Measurements from ENCODE around the gene FOXL2. TPM values are rescaled to one million over a fixed set of nuclear protein-coding genes. Genes with fewer than 3 reads are reported as not detected.

FOXL2 gene
- polyA plus RNA-seq, 2 of the 4 experiments (the other 2 are of a cell fraction): 1.2 to 3.1 TPM

GRCh38 chr3:138940446-138940845 is 6.5 kb downstream of the FOXL2 start:
- no peak for FAIRE-seq
- H3K4me3 ChIP-seq: no peak overlapping the region

DNA sequence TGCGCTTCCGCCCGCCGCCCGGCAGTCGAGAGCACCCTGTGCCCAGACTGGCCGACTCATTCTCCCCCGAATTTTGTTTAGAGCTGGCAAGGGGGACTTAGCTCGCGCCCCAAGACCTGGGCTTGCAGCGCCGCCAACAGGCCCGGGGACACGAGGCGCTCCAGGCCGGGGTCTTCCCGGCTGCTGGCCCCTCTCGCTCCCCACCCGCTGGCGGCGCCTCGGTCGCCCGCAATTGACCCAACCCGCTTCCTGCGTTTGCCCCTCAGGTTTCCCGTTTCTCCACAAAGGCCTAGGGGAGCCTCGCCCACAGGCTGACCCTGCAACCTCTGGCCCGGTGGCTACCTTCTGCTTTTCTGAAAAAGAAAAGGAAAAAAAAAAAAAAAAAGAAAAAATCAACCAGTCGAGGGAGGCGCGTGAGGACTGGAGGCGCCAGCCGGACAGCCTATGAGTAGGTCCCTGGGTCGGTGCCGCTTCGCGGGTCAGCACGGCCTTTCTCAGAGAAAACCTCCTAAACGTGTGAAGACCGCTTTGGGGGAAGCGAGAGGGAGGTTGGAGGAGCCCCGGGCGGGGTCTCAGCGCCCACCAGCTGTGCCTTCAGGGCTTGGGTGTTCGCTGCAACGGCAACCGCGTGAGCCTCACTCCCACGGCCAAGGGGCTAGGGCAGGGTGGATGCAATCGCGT is 7.2 kb downstream of the FOXL2 start:
- 91% methylated on average over 52 of the region's 52 CpGs for WGBS (ENCODE audit: missing lambda C conversion rate)
- ChIA-PET POLR2A (no interaction called here), CTCF (interaction anchor here (0.6 to 2.2 kb wide), 4 partner anchors 10 to 409 kb away, joined by 6 to 14 read pairs (median 10); no protein-coding TSS in a partner anchor)
- H3K4me2 ChIP-seq: no peak overlapping the region
- H3K9me3 ChIP-seq: no peaks in the 10 kb centered on the region
- TF ChIP-seq HOXB5 (CRISPR knock-in tag; IDR thresholded peaks at IDR 0.05): no peak
- TF ChIP-seq, protein P1, sequence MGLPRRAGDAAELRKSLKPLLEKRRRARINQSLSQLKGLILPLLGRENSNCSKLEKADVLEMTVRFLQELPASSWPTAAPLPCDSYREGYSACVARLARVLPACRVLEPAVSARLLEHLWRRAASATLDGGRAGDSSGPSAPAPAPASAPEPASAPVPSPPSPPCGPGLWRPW (IDR thresholded peaks at IDR 0.05): no peak
- TF ChIP-seq JUN (IDR thresholded peaks at IDR 0.05): no peak
- TF ChIP-seq FOSL2 (IDR thresholded peaks at IDR 0.05): no peak
- TF ChIP-seq FOSL2 (CRISPR knock-in tag; IDR thresholded peaks at IDR 0.05): no peak
- no peak for TF ChIP-seq SREBF2 (IDR thresholded peaks at IDR 0.05)
- TF ChIP-seq KDM5A (IDR thresholded peaks at IDR 0.05): no peak
- TF ChIP-seq, protein P2, sequence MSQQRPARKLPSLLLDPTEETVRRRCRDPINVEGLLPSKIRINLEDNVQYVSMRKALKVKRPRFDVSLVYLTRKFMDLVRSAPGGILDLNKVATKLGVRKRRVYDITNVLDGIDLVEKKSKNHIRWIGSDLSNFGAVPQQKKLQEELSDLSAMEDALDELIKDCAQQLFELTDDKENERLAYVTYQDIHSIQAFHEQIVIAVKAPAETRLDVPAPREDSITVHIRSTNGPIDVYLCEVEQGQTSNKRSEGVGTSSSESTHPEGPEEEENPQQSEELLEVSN (IDR thresholded peaks at IDR 0.05; ENCODE audit: borderline replicate concordance, low read depth): no peak
- TF ChIP-seq KDM1A (IDR thresholded peaks at IDR 0.05; ENCODE audit: low read depth): no peak
- TF ChIP-seq HOXB13 (CRISPR knock-in tag; IDR thresholded peaks at IDR 0.05; ENCODE audit: low read depth): no peak
- TF ChIP-seq RFX5 (IDR thresholded peaks at IDR 0.05): no peak
- ATAC-seq: no peak
- H3K27ac ChIP-seq: no peak overlapping the region
- no peaks in the 10 kb centered on the region; the same call in 2 of the 3 replicates for H3K4me1 ChIP-seq
- no peak for FAIRE-seq
- H3K4me3 ChIP-seq: no peak overlapping the region
- no peak for DNase-seq (ENCODE audit: low read depth in 1 of 2, low spot score in 1 of 2)

More at GRCh38 chr3:138940446-138940845, 6.5 kb downstream of the FOXL2 start:
- no peak overlapping the region for H3K4me2 ChIP-seq
- no peaks in the 10 kb centered on the region; the same call in 2 of the 3 replicates for H3K4me1 ChIP-seq
- ChIA-PET CTCF (interaction anchor here (1.2 to 2.2 kb wide), 7 partner anchors 10 to 410 kb away, joined by 3 to 14 read pairs (median 7); no protein-coding TSS in a partner anchor), POLR2A (no interaction called here)
- no peak for ATAC-seq
- no peaks in the 10 kb centered on the region for H3K9me3 ChIP-seq
- TF ChIP-seq MAFK (IDR thresholded peaks at IDR 0.05; ENCODE audit: partially characterized antibody): no peak
- no peak for TF ChIP-seq SMC3 (IDR thresholded peaks at IDR 0.05)
- no peak for TF ChIP-seq EP300 (IDR thresholded peaks at IDR 0.05)
- TF ChIP-seq POLR2A (IDR thresholded peaks at IDR 0.05; ENCODE audit: low read length): no peak
- no peak for TF ChIP-seq MAZ (IDR thresholded peaks at IDR 0.05; ENCODE audit: borderline replicate concordance, low read depth, low read length)
- TF ChIP-seq RNF2 (IDR thresholded peaks at IDR 0.05; ENCODE audit: borderline replicate concordance, low read depth): no peak
- no peak for TF ChIP-seq JUNB (IDR thresholded peaks at IDR 0.05)
- TF ChIP-seq ESRRA (IDR thresholded peaks at IDR 0.05; ENCODE audit: borderline replicate concordance, low read length): no peak
- no peak for TF ChIP-seq HEYL (CRISPR knock-in tag; IDR thresholded peaks at IDR 0.05)
- no peak for TF ChIP-seq RFX5 (IDR thresholded peaks at IDR 0.05)
- no peak for TF ChIP-seq ZC3H11A (IDR thresholded peaks at IDR 0.05)
- TF ChIP-seq, protein P3, sequence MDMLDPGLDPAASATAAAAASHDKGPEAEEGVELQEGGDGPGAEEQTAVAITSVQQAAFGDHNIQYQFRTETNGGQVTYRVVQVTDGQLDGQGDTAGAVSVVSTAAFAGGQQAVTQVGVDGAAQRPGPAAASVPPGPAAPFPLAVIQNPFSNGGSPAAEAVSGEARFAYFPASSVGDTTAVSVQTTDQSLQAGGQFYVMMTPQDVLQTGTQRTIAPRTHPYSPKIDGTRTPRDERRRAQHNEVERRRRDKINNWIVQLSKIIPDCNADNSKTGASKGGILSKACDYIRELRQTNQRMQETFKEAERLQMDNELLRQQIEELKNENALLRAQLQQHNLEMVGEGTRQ (IDR thresholded peaks at IDR 0.05): no peak
- TF ChIP-seq CHD4 (IDR thresholded peaks at IDR 0.05; ENCODE audit: borderline replicate concordance): no peak
- TF ChIP-seq JUN (IDR thresholded peaks at IDR 0.05): no peak
- no peak for TF ChIP-seq ZFP36 (IDR thresholded peaks at IDR 0.05; ENCODE audit: borderline replicate concordance, partially characterized antibody)
- DNase-seq (ENCODE audit: low read depth in 1 of 2, low spot score in 1 of 2): no peak
- H3K27ac ChIP-seq: no peak overlapping the region
- WGBS (ENCODE audit: missing lambda C conversion rate): 91% methylated on average over 6 of the region's 6 CpGs
